Retina (tissue), 1 donor: ENCODE results near the gene AP2S1.
"Not testable (repeated sequence)": the region's sequence is repeated elsewhere in the genome, so short reads cannot be mapped to it uniquely, and the experiment has no call there.

Experiments
- DNase-seq: peaks from one replicate; pipeline ENCODE4 v3.0.0-alpha.2; 2016

AP2S1 gene

DNA sequence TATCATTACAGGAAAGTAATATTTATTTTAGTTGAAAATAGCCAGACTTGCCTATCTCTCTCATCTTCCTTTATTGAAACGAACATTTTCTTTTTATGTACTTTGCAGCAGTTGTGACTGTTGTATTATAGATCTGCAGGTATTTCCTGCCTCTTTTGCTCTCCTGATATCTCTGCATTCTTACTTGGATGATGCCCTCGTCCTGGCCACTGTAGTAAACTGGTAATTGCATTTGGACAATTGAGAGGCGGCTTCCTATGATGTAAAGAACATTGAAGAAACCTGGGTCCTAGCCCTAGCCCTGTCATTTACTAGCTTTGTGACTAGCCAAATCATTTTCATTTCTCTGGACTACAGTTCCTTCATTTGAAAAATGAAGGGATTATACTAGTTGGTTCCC lies 16.5 kb upstream of the AP2S1 start:
- no peak for DNase-seq

DNA sequence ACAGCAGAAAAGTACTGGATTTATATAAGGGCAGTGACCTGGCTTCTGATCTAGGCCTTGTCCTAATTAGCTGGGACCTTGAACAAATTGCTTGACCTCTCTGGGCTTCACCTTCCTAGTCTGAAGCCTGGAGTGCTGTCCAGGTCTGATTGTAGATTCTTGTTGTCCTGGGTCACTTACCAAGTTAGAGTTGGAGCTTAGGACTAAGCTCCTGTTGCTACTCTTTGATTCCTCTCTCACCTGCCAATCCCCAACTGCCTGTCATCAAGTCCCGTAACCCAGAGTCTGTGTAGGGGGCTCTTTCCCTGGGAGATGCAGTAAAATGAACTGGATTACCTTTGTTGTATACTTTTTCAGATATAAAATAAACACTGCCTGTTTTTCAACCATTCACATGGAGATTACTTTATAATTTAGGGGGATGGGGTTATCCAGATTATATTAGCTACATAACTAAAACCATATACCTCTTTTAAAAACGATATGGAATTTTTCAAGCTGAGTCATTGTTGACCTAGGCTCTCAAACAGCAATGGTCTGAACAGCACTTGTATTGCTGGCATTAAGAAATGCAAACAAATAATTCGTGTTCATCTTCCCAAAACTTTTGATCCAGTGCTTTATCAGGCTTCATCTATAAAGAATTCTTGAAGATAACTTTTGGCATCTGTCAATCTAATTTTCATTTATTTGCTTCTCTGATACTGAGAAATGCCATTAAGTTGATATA lies 15.9 kb upstream of the AP2S1 start:
- DNase-seq: no peak

- DNase-seq: peak; percentile 33
Observed at GRCh38 chr19:46863818-46864629, 13.4 kb upstream of the AP2S1 start.

- DNase-seq: peak; percentile 24
Observed at GRCh38 chr19:46862974-46863632, 12.5 kb upstream of the AP2S1 start.

GRCh38 chr19:46862503-46862834 lies 11.8 kb upstream of the AP2S1 start:
- DNase-seq: no peak

DNA sequence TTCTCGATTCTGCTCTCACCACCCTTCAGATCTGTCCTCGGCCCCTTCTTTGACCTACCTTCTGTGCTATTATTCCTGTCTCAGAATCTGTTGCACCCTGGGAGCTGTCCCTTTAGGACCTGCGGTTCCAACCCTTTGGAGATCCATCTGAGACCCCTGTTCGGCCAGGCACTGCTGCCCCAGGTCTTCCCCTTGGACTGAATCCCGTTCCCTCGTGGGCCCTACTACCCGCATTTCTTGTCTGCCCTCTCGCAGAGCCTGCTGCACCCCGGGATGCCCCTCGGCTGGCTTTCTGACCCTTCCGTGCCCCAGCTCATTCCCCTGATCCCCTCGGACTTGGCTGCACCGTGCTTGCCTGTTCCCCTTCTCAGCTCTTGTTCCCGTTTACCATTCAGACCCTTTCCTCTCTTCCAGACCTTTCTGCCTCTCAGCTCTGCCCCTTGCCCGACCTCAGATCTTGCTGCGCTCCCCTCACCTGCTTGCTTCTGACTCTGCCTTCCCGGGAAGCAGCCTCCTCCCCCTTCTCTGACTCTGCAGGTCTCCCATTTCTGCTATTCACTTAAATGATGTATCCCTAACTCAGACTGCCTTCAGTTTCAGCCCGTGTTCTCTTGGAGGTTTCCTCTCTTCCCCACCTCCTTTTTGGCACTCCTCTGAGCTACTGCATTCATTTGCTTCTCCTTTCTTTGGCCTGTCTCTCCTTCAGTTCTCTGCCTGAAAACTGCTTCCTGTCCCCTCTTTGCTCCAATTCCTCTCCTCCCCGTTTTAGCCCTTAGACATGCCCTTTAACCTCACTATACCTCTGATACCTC lies 11.3 kb upstream of the AP2S1 start:
- peak; percentile 48 for DNase-seq

GRCh38 chr19:46860846-46861690 lies 10.4 kb upstream of the AP2S1 start, which contains the start of gene ARHGAP35:
Gene ARHGAP35, plus strand, starts transcription at chr19:46860997. Its CDS starts 57,679 bp downstream, at chr19:46918676.
- no peak for DNase-seq

GRCh38 chr19:46860125-46860845 lies 9.6 kb upstream of the AP2S1 start:
- peak; percentile 99 for DNase-seq

GRCh38 chr19:46859637-46860124 lies 9.0 kb upstream of the AP2S1 start:
- no peak for DNase-seq

DNA sequence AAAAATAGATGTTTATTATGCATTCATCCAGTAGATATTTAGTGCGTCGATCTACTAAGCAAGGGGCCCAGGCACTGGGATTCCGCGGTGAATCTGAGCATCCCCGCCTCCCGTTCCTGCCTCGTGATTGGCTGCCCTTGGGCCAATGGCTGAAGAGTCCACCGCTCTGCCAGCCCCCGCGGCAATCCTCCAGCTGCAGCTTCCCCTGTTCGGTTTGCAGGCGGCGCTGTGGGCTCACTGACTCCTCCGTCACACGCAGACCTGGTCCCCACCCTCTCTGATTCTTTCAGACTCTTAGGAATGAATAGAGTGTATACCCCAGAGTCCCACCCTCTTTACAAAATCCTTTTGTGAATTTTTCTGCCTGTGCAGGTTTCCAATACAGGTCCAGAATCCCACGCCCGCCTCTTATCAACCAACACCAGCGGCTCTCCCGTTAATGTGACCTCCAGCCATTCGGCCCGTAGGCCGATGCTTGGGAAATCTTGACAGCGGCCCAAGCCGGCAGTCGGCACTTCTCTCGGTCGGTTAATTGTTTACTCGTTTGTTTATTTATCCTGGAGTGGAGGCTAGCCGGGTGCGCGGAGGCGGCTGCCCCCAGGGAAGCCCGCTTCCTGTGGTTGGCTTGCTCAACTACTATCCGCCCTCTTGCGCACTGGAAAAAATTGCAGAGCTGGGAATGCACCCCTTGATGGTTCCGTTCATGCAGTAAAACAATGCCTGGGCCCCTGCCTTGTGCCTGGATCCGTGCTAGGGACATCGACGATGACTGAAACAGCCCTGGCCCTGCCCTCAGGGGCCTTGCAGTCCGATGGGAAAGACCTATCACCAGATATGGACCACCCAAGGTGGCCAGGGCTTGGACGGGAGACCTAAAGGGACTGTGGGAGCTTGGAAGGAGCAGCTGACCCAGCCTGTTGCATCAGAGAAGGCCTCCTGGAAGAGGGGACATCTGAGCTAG lies 5.7 kb upstream of the AP2S1 start:
- peak; percentile 90 for DNase-seq

DNA sequence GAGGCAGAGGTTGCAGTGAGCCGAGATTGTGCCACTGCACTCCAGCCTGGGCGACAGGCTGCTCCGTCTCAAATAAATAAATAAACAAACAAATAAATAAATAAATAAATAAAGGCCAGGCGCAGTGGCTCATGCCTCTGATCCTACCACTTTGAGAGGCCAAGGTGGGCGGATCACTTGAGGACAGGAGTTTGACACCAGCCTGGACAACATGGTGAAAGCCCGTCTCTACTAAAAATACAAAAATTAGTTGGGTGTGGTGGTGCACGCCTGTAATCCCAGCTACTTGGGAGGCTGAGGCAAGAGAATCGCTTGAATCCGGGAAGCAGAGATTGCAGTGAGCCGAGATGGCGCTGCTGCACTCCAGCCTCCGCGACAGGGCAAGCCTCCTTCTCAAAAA lies 4.1 kb upstream of the AP2S1 start:
- DNase-seq: not testable (repeated sequence)

- DNase-seq: no peak
Observed at GRCh38 chr19:46852830-46853229, 2.2 kb upstream of the AP2S1 start.

DNA sequence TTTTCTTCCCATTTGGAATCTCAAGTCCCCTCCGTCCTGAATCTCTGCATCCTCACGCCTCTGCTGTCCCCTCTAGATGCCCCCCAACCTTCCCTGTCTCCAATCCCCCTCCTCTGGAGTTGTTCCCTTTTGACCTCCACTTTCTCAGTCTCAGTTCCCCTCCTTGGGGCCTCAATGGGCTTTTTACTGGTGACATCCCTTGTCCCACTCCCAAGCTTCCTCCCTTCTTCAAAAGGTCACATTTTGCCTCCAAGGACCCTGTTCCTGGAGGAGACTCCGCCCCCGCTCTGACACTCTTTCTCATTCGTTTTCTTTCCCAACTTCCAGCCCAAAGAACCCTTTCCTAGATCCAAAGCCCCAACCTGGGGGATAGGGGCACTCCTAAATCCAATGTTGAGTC lies 1.0 kb downstream of the AP2S1 start:
- DNase-seq: no peak

GRCh38 chr19:46848389-46848788 lies 2.3 kb downstream of the AP2S1 start:
- DNase-seq: no peak

- DNase-seq: no peak
Observed at GRCh38 chr19:46847528-46847927, 3.1 kb downstream of the AP2S1 start.

DNA sequence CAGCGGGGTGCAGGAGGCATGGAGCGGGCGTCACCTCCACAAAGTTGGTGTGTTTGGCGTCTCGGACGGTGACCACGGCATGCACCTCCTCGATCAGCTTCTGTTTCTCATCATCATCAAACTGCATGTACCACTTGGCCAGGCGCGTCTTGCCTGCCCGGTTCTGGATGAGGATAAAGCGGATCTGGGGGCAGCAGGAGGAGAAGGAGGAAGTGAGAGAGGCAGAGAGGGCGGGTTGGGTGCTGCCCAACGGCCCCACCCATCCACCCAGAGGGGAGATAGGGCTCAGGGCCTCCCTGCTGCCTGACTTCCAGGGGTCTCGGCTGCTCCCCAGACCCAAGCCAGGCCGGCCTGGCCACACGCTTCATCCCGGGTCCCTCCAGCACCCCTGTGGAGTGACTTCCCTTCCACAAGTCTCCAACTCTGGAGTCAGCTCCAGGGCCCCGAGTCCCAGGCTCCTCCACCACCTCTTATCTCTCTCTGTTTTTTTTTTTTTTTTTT lies 4.6 kb downstream of the AP2S1 start:
- no peak for DNase-seq

DNA sequence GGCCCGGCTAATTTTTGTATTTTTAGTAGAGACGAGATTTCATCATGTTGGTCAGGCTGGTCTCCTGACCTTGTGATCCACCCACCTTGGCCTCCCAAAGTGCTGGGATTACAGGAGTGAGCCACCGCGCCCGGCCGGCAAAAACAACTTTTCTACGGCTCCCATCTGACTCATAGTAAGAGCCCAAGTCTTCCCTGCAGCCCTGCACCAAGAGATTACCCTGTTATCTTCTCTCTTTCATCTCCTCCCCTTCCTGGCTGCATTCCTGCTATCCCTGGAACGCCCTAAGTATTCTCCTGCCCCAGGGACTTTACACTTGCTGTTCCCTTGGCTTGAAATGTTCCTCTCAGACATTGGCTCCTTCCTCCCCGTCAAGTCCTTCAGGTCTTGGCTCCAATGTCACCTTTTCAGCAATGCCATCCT lies 6.6 kb downstream of the AP2S1 start:
- DNase-seq: no peak

GRCh38 chr19:46842791-46843190 lies 7.9 kb downstream of the AP2S1 start:
- DNase-seq: no peak

- DNase-seq: no peak
Observed at GRCh38 chr19:46841458-46842083, 9.1 kb downstream of the AP2S1 start.
